ENCODE results near the gene SLC37A1. TPM values are rescaled to one million over a fixed set of nuclear protein-coding genes. Genes with fewer than 3 reads are reported as not detected.

The SLC37A1 gene
- total RNA-seq, 2 donors from 2014 or later, result 98.5 to 118 TPM

GRCh38 chr21:42568866-42569731 lies 55.4 kb downstream of the SLC37A1 start:
- Histone ChIP-seq H3K4me1 (no peaks in the 10 kb centered on the region), H3K9me3 (no peaks in the 10 kb centered on the region), H3K4me3 (no peak overlapping the region), H3K27ac (no peak overlapping the region), H3K9ac (ENCODE audit: low read depth in 2 of 2, low read length in 2 of 2) (no peak overlapping the region), H3K27me3 (no peaks in the 10 kb centered on the region), H3K36me3 (peaks cover 44% of the 10 kb centered on the region)
- intact Hi-C loops (cut with DNase I), result no loop called here
- TF ChIP-seq CTCF (IDR thresholded peaks at IDR 0.05), result no peak
- no peak for DNase-seq

GRCh38 chr21:42569732-42570301 lies 56.2 kb downstream of the SLC37A1 start:
- H3K27me3 ChIP-seq, result no peaks in the 10 kb centered on the region
- intact Hi-C loops (cut with DNase I), result no loop called here
- no peak overlapping the region for H3K4me3 ChIP-seq
- no peaks in the 10 kb centered on the region for H3K9me3 ChIP-seq
- H3K4me1 ChIP-seq, result no peaks in the 10 kb centered on the region
- peaks cover 42% of the 10 kb centered on the region for H3K36me3 ChIP-seq
- DNase-seq, result no peak
- H3K9ac ChIP-seq (ENCODE audit: low read depth in 2 of 2, low read length in 2 of 2), result no peak overlapping the region
- no peak overlapping the region for H3K27ac ChIP-seq
- no peak for TF ChIP-seq CTCF (IDR thresholded peaks at IDR 0.05)

DNA sequence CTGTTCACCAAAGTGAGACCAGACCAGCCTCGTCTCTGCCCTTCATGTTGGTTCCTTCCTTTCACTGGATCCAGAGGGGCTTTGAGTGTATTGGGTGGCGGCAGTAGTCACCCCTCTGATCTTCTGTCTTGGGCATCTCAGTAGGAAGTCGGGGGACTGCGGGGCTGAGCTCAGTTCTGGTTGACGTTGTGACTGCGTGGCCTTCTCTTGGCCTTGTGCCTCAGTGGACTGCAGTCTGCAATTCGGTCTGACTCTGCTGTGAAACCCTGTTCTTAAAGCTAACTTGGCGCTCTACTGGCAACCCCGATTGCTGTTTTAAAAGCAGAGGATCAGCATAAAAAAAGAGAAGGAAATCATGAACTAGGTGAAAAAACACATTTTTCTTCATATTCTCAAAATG lies 56.7 kb downstream of the SLC37A1 start:
- Histone ChIP-seq H3K4me3 (no peak overlapping the region), H3K27ac (no peak overlapping the region), H3K9me3 (no peaks in the 10 kb centered on the region), H3K36me3 (peaks cover 42% of the 10 kb centered on the region), H3K9ac (ENCODE audit: low read depth in 2 of 2, low read length in 2 of 2) (no peak overlapping the region), H3K4me1 (no peaks in the 10 kb centered on the region), H3K27me3 (no peaks in the 10 kb centered on the region)
- no peak for DNase-seq
- TF ChIP-seq CTCF (IDR thresholded peaks at IDR 0.05), result no peak
- intact Hi-C loops (cut with DNase I), result no loop called here

DNA sequence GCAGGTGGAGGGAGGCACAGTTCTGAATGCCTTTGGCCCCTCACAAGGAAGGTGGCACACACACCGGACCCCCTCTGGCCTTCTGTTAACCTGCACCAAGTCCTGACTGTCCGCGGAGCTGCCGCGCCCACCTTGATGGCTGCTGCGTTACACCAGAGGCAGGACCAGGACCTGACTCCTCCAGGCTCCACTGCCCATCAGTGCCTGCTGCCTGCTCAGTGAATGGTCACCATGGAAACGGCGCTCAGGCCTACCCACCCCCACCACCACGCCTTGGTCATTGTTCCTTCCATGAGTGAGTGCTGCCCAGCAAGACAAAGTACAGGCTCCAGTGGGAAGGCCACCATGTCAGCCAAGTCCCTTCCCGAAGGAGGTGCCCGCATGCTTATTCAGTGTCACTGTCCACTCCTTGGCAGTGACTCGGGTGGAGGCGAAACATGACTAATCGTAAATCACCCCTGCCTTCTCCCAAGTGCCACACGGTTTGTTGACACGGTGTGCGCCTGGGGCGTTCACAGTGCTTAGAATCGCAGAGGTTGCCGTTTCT lies 57.3 kb downstream of the SLC37A1 start:
- peaks cover 41% of the 10 kb centered on the region for H3K36me3 ChIP-seq
- no peak for TF ChIP-seq CTCF (IDR thresholded peaks at IDR 0.05)
- no peaks in the 10 kb centered on the region for H3K27me3 ChIP-seq

DNA sequence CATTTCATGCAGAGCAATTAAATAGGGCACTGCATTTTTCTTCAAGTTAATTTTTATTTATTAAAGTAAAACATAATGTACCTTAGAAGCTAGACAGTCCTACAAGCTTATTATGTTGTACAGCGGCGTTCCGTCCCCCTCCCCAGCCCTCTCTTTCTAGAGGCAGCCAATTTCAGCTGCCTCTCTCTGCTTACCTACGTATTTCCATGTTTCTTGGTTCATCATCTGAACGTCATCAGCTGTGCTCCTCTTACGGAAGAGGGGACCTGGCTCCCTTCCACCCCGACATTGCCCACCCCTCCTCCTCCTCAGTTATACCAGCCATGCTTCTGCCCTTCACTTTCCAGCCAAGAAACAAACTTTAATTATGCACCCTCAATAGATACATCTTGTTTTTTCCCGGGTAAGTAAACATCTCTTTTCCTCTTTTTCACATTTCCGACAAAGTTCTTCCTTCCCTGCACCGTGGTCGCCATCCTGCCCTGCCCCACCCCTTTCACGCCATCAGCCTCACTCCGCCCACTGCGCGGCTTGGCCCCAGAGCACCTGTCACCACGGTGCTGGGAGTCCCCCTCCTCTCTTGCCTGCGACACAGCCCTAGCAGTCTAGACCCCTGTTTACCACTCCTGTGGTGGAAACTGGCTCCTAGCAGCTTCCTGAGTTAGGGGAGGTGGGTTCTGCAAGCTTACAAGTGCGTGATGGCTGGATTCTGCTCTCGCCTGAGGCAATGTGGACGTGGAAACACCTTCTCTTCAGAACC lies 57.9 kb downstream of the SLC37A1 start:
- DNase-seq, result no peak
- intact Hi-C loops (cut with DNase I), result no loop called here
- Histone ChIP-seq H3K9ac (ENCODE audit: low read depth in 2 of 2, low read length in 2 of 2) (no peak overlapping the region), H3K4me3 (no peak overlapping the region), H3K36me3 (peaks cover 34% of the 10 kb centered on the region), H3K27me3 (no peaks in the 10 kb centered on the region), H3K9me3 (no peaks in the 10 kb centered on the region), H3K4me1 (no peaks in the 10 kb centered on the region), H3K27ac (no peak overlapping the region)
- no peak for TF ChIP-seq CTCF (IDR thresholded peaks at IDR 0.05)

More for the DNA sequence above, 57.3 kb downstream of the SLC37A1 start:
- H3K4me3 ChIP-seq, result no peak overlapping the region
- no peak overlapping the region for H3K27ac ChIP-seq
- no peak overlapping the region for H3K9ac ChIP-seq (ENCODE audit: low read depth in 2 of 2, low read length in 2 of 2)
- H3K9me3 ChIP-seq, result no peaks in the 10 kb centered on the region
- intact Hi-C loops (cut with DNase I), result no loop called here
- peak; percentile 45 for DNase-seq
- no peaks in the 10 kb centered on the region for H3K4me1 ChIP-seq

Data from colonic mucosa (tissue), 4 donors.